HG03439 (cell line): ENCODE results near the gene FXYD1.

Experiments used
- ATAC-seq: cut with Tn5 transposase; IDR thresholded peaks from one replicate; pipeline ENCODE4 v1.9.1; 2021; ENCODE audit warnings: mild to moderate bottlenecking, moderate library complexity; ENCODE audit not compliant: unreplicated experiment

Gene FXYD1

DNA sequence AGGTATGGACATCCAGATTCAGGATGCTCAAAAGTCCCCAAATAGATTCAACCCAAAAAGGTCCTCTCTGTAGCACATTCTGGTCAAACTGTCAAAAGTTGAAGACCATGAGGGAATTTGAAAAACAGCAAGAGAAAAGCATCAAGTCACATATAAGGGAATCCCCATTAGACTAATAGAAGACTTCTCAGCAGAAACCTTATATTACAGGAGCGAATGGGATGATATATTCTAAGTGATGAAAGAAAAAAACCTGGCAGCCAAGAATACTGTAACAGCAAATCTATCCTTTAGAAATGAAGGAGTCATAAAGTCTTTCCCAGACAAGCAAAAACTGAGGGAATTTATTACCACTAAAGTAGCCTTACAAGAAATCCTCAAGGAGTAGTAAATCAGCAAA is 45.6 kb downstream of the FXYD1 start:
- no peak for ATAC-seq

DNA sequence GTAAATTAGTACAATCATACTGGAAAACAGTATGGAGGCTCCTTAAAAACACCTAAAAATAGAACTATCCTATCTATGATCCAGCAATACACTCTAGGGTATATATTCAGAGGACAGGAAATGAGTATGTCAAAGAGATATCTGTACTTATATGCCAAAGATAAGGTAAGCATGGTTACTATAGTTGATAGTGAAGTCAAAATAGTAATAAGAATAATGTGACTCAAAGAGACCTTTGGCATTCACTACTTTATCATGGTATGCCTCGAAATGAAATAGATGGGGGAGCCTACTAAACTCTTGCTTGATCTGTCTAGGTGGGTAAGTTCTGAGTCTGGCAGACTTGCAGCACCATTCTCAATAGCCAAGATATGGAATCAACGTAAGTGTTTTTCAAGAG is 46.3 kb downstream of the FXYD1 start:
- no peak for ATAC-seq
